ENCODE results near the gene SHROOM3. TPM values are rescaled to one million over a fixed set of nuclear protein-coding genes. Genes with fewer than 3 reads are reported as not detected.

The SHROOM3 gene
- total and polyA plus RNA-seq, 2 of the 13 experiments (the other 11 are each of a cell fraction or from before 2014, with no cell fraction given): 0.01 TPM; not detected in 1

GRCh38 chr4:76809594-76810305 is 374.7 kb downstream of the SHROOM3 start (continued):
- TF ChIP-seq HNF4G (IDR thresholded peaks at IDR 0.05; ENCODE audit: borderline replicate concordance, low read depth, low read length) (no peak), HNF4G (CRISPR knock-in tag; IDR thresholded peaks at IDR 0.05; ENCODE audit: borderline replicate concordance, low read depth) (no peak), SIN3A (IDR thresholded peaks at IDR 0.05; ENCODE audit: borderline replicate concordance, low read depth, low read length) (no peak), HNF1B (CRISPR knock-in tag; IDR thresholded peaks at IDR 0.05) (0 out of 2 replicates have a peak, but pooled peaks have one; percentile 24), FOXK1 (CRISPR knock-in tag; IDR thresholded peaks at IDR 0.05; ENCODE audit: borderline replicate concordance, low read depth) (no peak), ZNF776 (CRISPR knock-in tag; IDR thresholded peaks at IDR 0.05) (no peak), CHD4 (IDR thresholded peaks at IDR 0.05; ENCODE audit: borderline replicate concordance, low read length) (no peak), ZNF407 (CRISPR knock-in tag; IDR thresholded peaks at IDR 0.05; ENCODE audit: not compliant biosample characterization) (no peak), CHCHD3 (CRISPR knock-in tag; IDR thresholded peaks at IDR 0.05) (no peak), GATAD1 (CRISPR knock-in tag; IDR thresholded peaks at IDR 0.05) (no peak), PAWR (CRISPR knock-in tag; IDR thresholded peaks at IDR 0.05; ENCODE audit: borderline replicate concordance) (no peak), ZNF263 (CRISPR knock-in tag; IDR thresholded peaks at IDR 0.05) (0 out of 2 replicates have a peak, but pooled peaks have one; percentile 19), ZNF616 (CRISPR knock-in tag; IDR thresholded peaks at IDR 0.05; ENCODE audit: low read depth) (no peak), ZNF556 (CRISPR knock-in tag; IDR thresholded peaks at IDR 0.05; ENCODE audit: borderline replicate concordance) (0 out of 2 replicates have a peak, but pooled peaks have one; percentile 57), DRAP1 (CRISPR knock-in tag; IDR thresholded peaks at IDR 0.05) (no peak), DMTF1 (CRISPR knock-in tag; IDR thresholded peaks at IDR 0.05) (no peak)

Measured in HepG2 (cell line).